Calu3 (cell line): ENCODE measurements around the gene CLSTN3. TPM values are rescaled to one million over a fixed set of nuclear protein-coding genes. Genes with fewer than 3 reads are reported as not detected.

Experiments used
- BruUV-seq: library from RNA; stranded (reverse); fragments of 400-500 nt; replicated peaks from 2 replicates; lab custom pipeline; 2021; lab: Mats Ljungman, UMichigan
- CTCF ChIA-PET: fragments of 300-600 bp; sonication (Branson Sonifier 250); formaldehyde crosslinking; loops from one replicate; lab custom pipeline; 2022; ENCODE audit warnings: antibody characterized with exemption; lab: Charles Lee
- DNase-seq: peaks from one replicate; pipeline ENCODE4 v3.0.0; 2022
- H3K27ac Mint-ChIP-seq: one replicate; pipeline ENCODE4 v1.8.0; 2022; ENCODE audit warnings: mixed read lengths; ENCODE audit not compliant: unreplicated experiment
- H3K27me3 Mint-ChIP-seq: one replicate; pipeline ENCODE4 v1.8.0; 2022; ENCODE audit warnings: mixed read lengths; ENCODE audit not compliant: unreplicated experiment
- H3K36me3 Mint-ChIP-seq: one replicate; pipeline ENCODE4 v1.8.0; 2022; ENCODE audit warnings: mild to moderate bottlenecking, moderate library complexity, mixed read lengths; ENCODE audit not compliant: insufficient read depth, unreplicated experiment
- H3K4me1 Mint-ChIP-seq: one replicate; pipeline ENCODE4 v1.8.0; 2022; ENCODE audit warnings: mild to moderate bottlenecking, low read depth, mixed read lengths; ENCODE audit not compliant: unreplicated experiment
- H3K4me3 Mint-ChIP-seq: one replicate; pipeline ENCODE4 v1.8.0; 2022; ENCODE audit warnings: mild to moderate bottlenecking, low read depth, moderate library complexity, mixed read lengths; ENCODE audit not compliant: unreplicated experiment
- H3K9me3 Mint-ChIP-seq: one replicate; pipeline ENCODE4 v1.8.0; 2022; ENCODE audit warnings: low read depth, mixed read lengths; ENCODE audit not compliant: unreplicated experiment
- intact Hi-C: fragments of 100-400 bp; cut with micrococcal nuclease; formaldehyde crosslinking; loops from one replicate; pipeline ENCODE4 v1.10.0; 2022; ENCODE audit not compliant: unreplicated experiment
- total RNA-seq: library from RNA; stranded (reverse); gene quantifications from 2 replicates; pipeline ENCODE4 v1.2.3, GENCODE V29; 2022
- TF ChIP-seq, protein P1 (sequence below): fragments of 200-600 bp; IDR thresholded peaks from one replicate; pipeline ENCODE4 v1.8.0; 2022; ENCODE audit warnings: antibody characterized with exemption; ENCODE audit not compliant: unreplicated experiment

CLSTN3 gene
- total RNA-seq, 1 experiment from 2014 or later, result 37.5 TPM

DNA sequence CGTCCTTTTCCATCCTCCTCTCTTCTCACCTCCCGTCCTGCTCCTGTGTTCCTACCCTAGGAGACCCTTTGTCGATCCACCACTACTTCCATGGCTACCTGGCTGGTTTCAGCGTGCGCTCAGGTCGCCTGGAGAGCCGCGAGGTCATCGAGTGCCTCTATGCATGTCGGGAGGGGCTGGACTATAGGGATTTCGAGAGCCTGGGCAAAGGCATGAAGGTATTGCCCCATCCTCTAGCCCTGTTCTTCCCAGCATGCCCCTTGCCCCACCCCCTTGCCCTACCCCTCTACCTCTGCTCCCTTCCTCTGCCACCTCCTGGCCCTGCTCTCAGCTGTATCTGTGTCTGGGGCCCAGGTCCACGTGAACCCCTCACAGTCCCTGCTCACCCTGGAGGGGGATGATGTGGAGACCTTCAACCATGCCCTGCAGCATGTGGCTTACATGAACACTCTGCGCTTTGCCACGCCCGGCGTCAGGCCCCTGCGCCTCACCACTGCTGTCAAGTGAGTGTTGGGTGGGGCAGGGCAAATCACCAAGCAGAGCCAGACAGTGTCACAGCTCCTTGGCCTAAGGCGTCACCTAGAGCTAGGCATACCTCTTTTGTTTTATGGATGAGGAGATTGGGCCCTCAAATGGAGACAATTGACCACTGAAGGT, 12.8 kb downstream of the CLSTN3 start:
- Mint-ChIP-seq H3K36me3 (peaks cover 10% of the 10 kb centered on the region), H3K9me3 (no peaks in the 10 kb centered on the region), H3K27me3 (no peaks in the 10 kb centered on the region), H3K4me1 (no peaks in the 10 kb centered on the region), H3K27ac (no peak overlapping the region), H3K4me3 (no peak overlapping the region)
- no TSS peak for BruUV-seq
- TF ChIP-seq, protein P1, sequence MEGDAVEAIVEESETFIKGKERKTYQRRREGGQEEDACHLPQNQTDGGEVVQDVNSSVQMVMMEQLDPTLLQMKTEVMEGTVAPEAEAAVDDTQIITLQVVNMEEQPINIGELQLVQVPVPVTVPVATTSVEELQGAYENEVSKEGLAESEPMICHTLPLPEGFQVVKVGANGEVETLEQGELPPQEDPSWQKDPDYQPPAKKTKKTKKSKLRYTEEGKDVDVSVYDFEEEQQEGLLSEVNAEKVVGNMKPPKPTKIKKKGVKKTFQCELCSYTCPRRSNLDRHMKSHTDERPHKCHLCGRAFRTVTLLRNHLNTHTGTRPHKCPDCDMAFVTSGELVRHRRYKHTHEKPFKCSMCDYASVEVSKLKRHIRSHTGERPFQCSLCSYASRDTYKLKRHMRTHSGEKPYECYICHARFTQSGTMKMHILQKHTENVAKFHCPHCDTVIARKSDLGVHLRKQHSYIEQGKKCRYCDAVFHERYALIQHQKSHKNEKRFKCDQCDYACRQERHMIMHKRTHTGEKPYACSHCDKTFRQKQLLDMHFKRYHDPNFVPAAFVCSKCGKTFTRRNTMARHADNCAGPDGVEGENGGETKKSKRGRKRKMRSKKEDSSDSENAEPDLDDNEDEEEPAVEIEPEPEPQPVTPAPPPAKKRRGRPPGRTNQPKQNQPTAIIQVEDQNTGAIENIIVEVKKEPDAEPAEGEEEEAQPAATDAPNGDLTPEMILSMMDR, result no peak
- intact Hi-C loops, result loop anchor here (2.0 kb wide), 1 partner anchor 496 kb away; no protein-coding TSS in a partner anchor
- CTCF ChIA-PET, result no interaction called here
- no peak for DNase-seq

GRCh38 chr12:7143564-7143963, 13.4 kb downstream of the CLSTN3 start:
- intact Hi-C loops, result loop anchor here (2.0 kb wide), 1 partner anchor 495 kb away; no protein-coding TSS in a partner anchor

DNA sequence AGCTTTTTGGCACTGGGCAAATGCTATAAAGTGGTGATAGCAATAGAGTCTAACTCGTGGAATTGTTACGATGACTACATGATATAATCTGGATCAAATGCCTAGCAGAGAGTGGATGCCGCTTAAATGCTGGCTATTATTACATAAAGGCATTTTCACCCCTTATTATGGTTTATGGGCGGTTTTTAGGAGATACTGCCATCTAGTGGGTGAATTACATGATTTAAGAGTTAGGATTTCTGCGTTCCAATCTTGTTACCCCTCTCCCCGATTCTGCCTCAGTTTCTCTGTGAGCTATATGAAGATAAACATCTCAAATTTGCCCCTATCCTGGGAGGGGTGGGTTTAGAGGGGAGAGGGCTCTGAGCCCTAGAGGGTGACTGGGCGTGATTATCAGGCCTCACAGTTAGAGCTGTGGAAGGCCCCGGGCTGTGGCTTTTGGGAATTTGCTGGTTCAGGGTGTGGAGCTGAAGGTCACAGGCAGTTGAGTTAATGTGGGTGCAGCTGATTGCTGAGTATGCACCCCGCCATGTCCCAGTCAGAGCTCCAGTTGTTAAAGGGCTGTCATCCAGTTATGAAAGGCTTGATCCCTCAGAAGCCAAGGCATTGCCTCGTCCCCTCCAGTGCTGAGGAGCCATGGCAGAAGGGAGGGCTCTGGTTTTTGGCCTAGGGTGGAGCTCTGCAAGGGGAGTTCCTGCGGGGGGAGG, 14.4 kb downstream of the CLSTN3 start:
- no peak for DNase-seq
- Mint-ChIP-seq H3K27me3 (no peaks in the 10 kb centered on the region), H3K4me3 (no peak overlapping the region), H3K36me3 (peaks cover 5% of the 10 kb centered on the region), H3K9me3 (no peaks in the 10 kb centered on the region), H3K4me1 (no peaks in the 10 kb centered on the region), H3K27ac (no peak overlapping the region)
- BruUV-seq, result no TSS peak
- TF ChIP-seq, protein P1, result peak; percentile 37
- CTCF ChIA-PET, result interaction anchor here (0.7 kb wide), 1 partner anchor 28 kb away, joined by 4 read pairs; no protein-coding TSS in a partner anchor
- intact Hi-C loops, result no loop called here

More at GRCh38 chr12:7143564-7143963, 13.4 kb downstream of the CLSTN3 start:
- H3K27me3 Mint-ChIP-seq, result no peaks in the 10 kb centered on the region
- no peak overlapping the region for H3K4me3 Mint-ChIP-seq
- TF ChIP-seq, protein P1, result no peak
- no peaks in the 10 kb centered on the region for H3K9me3 Mint-ChIP-seq
- CTCF ChIA-PET, result no interaction called here
- no peaks in the 10 kb centered on the region for H3K4me1 Mint-ChIP-seq
- no peak overlapping the region for H3K27ac Mint-ChIP-seq
- no peak for DNase-seq
- BruUV-seq, result no TSS peak
- peaks cover 10% of the 10 kb centered on the region for H3K36me3 Mint-ChIP-seq

DNA sequence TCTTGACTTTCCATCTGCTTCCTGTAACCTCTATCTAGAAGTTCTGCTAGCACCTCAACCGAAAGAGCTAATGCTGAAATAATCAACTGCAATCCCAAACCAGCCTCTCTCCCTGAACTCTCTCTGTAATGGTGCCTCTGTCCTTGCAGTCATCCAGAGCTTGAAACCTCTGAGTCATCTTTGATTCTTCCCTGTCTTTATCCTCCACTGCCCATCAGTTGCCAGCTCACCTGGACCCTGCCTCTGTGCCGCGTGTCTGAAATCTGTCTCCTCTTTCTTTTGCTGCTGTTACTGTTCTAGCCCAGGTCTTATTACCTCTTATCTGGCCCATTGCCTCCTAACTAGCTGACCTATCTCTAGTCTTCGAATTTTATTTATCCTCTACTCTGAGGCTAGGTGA, 15.5 kb downstream of the CLSTN3 start:
- Mint-ChIP-seq H3K27ac (no peak overlapping the region), H3K9me3 (no peaks in the 10 kb centered on the region), H3K4me3 (no peak overlapping the region), H3K27me3 (no peaks in the 10 kb centered on the region), H3K36me3 (peaks cover 5% of the 10 kb centered on the region), H3K4me1 (no peaks in the 10 kb centered on the region)
- no peak for DNase-seq
- BruUV-seq, result no TSS peak
- intact Hi-C loops, result no loop called here
- CTCF ChIA-PET, result no interaction called here
- TF ChIP-seq, protein P1, result no peak
